Activated CD4-positive, alpha-beta T cell treated with anti-CD3 and anti-CD28 coated beads, Interleukin-2, amount 50 U/mL, for 24 hours (primary cell): ENCODE results near the gene CCL20.
"Not testable (repeated sequence)": the region's sequence is repeated elsewhere in the genome, so short reads cannot be mapped to it uniquely, and the experiment has no call there.

Source experiments
- DNase-seq, 2 donors: peaks; one replicate each; pipeline ENCODE4 v3.0.0-alpha.2; 2020; ENCODE audit warnings: low read depth in 1 of 2, low spot score in 1 of 2

Gene CCL20

GRCh38 chr2:227829337-227829736, 15.7 kb downstream of the CCL20 start:
- no peak for DNase-seq

- no peak for DNase-seq
Measured at GRCh38 chr2:227834423-227834822, 20.8 kb downstream of the CCL20 start.

GRCh38 chr2:227834916-227835650, 21.4 kb downstream of the CCL20 start:
- no peak for DNase-seq

GRCh38 chr2:227839339-227840129, 25.9 kb downstream of the CCL20 start:
- not testable (repeated sequence) for DNase-seq

- no peak for DNase-seq
Measured at GRCh38 chr2:227846831-227847230, 33.2 kb downstream of the CCL20 start.

GRCh38 chr2:227848146-227848545, 34.5 kb downstream of the CCL20 start:
- DNase-seq, result no peak

- DNase-seq, result no peak
Measured at GRCh38 chr2:227848586-227848985, 34.9 kb downstream of the CCL20 start.

GRCh38 chr2:227849906-227850305, 36.3 kb downstream of the CCL20 start:
- no peak for DNase-seq

- DNase-seq, result no peak
Measured at GRCh38 chr2:227853204-227853629, 39.6 kb downstream of the CCL20 start.

- no peak for DNase-seq
Measured at GRCh38 chr2:227853765-227854271, 40.2 kb downstream of the CCL20 start.

GRCh38 chr2:227855440-227855839, 41.8 kb downstream of the CCL20 start:
- no peak for DNase-seq

- no peak for DNase-seq
Measured at GRCh38 chr2:227856697-227857096, 43.1 kb downstream of the CCL20 start.

GRCh38 chr2:227860221-227860641, 46.6 kb downstream of the CCL20 start:
- no peak for DNase-seq

GRCh38 chr2:227861011-227861410, 47.4 kb downstream of the CCL20 start:
- no peak for DNase-seq

GRCh38 chr2:227862227-227862740, 48.6 kb downstream of the CCL20 start:
- no peak for DNase-seq

- no peak for DNase-seq
Measured at GRCh38 chr2:227862741-227863588, 49.3 kb downstream of the CCL20 start.

- no peak for DNase-seq
Measured at GRCh38 chr2:227864161-227864756, 50.6 kb downstream of the CCL20 start.

GRCh38 chr2:227865291-227865690, 51.6 kb downstream of the CCL20 start:
- DNase-seq, result no peak
